H1 (cell line): ENCODE data around the gene MSI2. TPM values are rescaled to one million over a fixed set of nuclear protein-coding genes. Genes with fewer than 3 reads are reported as not detected.

Source experiments
- CTCF ChIA-PET: fragments of 300-600 bp; sonication (Branson Sonifier 250); formaldehyde crosslinking; loops from one replicate; lab custom pipeline; 2021; ENCODE audit not compliant: partially characterized antibody; lab: Charles Lee
- POLR2A ChIA-PET: fragments of 300-600 bp; sonication (Branson Sonifier 250); formaldehyde crosslinking; loops from one replicate; lab custom pipeline; 2021; ENCODE audit warnings: inconsistent platforms; ENCODE audit not compliant: partially characterized antibody; lab: Charles Lee
- DNase-seq, 2 experiments: peaks; one replicate each; pipeline versions ENCODE4 v3.0.0 to v3.0.0-alpha.2; 2010 to 2022; ENCODE audit warnings: low spot score in 2 of 2, low read depth in 1 of 2, mixed read lengths in 1 of 2
- FAIRE-seq: peaks from 2 replicates; lab custom pipeline; 2011; peaks lifted over from hg19 to GRCh38; lab: Jason Lieb, UNC
- H2AFZ ChIP-seq: 2 replicates; pipeline ENCODE4 v1.8.1; 2012; ENCODE audit warnings: low read length, inconsistent platforms
- H2AK5ac ChIP-seq: 2 replicates; pipeline ENCODE4 v1.6.1; 2013; ENCODE audit warnings: low read depth, low read length
- H2BK120ac ChIP-seq: replicated peaks from 2 replicates; pipeline ENCODE3; 2013; ENCODE audit warnings: low read depth, low read length, inconsistent platforms
- H2BK12ac ChIP-seq: 2 replicates; pipeline ENCODE4 v1.6.1; 2013; ENCODE audit warnings: low read depth, low read length
- H2BK15ac ChIP-seq: 2 replicates; pipeline ENCODE4 v1.6.1; 2013; ENCODE audit warnings: low read length
- H2BK20ac ChIP-seq: 2 replicates; pipeline ENCODE4 v1.6.1; 2013; ENCODE audit warnings: low read length
- H2BK5ac ChIP-seq: 2 replicates; pipeline ENCODE4 v1.6.1; 2013; ENCODE audit warnings: low read depth, low read length
- H3K14ac ChIP-seq: 2 replicates; pipeline ENCODE4 v1.6.1; 2013; ENCODE audit warnings: inconsistent platforms; ENCODE audit not compliant: insufficient read length
- H3K18ac ChIP-seq: 2 replicates; pipeline ENCODE4 v1.6.1; 2013; ENCODE audit warnings: low read length; ENCODE audit errors: extremely low read depth
- H3K23ac ChIP-seq: 2 replicates; pipeline ENCODE4 v1.6.1; 2013; ENCODE audit warnings: inconsistent platforms; ENCODE audit not compliant: insufficient read length
- H3K23me2 ChIP-seq: 2 replicates; pipeline ENCODE4 v1.6.1; 2013; ENCODE audit warnings: low read depth, low read length
- H3K27ac ChIP-seq: 2 replicates; pipeline ENCODE4 v1.6.1; 2011; ENCODE audit warnings: low read depth, low read length, inconsistent platforms
- H3K27me3 ChIP-seq, 4 experiments: replicated peaks in 1 of 4; 1 replicate in 1 of 4; 2 replicates in 3 of 4; pipeline versions ENCODE4 v1.6.1 to v1.8.1; 2011 to 2013; ENCODE audit warnings: low read length in 3 of 4, mild to moderate bottlenecking in 3 of 4, inconsistent platforms in 2 of 4, mixed read lengths in 2 of 4, moderate library complexity in 1 of 4; ENCODE audit not compliant: control insufficient read depth in 3 of 4, insufficient read depth in 3 of 4; ENCODE audit errors: extremely low read depth in 1 of 4
- H3K36me3 ChIP-seq, 4 experiments: 2 replicates each; pipeline versions ENCODE4 v1.6.1 to v1.8.1; 2011 to 2013; ENCODE audit warnings: mild to moderate bottlenecking in 4 of 4, low read length in 3 of 4, moderate library complexity in 2 of 4, control low read depth in 1 of 4, inconsistent platforms in 1 of 4; ENCODE audit not compliant: insufficient read depth in 4 of 4, control insufficient read depth in 2 of 4
- H3K4ac ChIP-seq: replicated peaks from 2 replicates; pipeline ENCODE3; 2013; ENCODE audit warnings: low read length, low read depth, mixed read lengths, inconsistent platforms; ENCODE audit not compliant: insufficient read length
- H3K4me1 ChIP-seq, 4 experiments: replicated peaks in 1 of 4; 1 replicate in 1 of 4; 2 replicates in 3 of 4; pipeline versions ENCODE4 v1.6.1 to v1.8.1; 2011 to 2013; ENCODE audit warnings: low read length in 3 of 4, inconsistent platforms in 2 of 4, mixed read lengths in 1 of 4; ENCODE audit not compliant: insufficient read depth in 4 of 4, control insufficient read depth in 3 of 4
- H3K4me2 ChIP-seq, 2 experiments: 2 replicates each; pipeline versions ENCODE4 v1.6.1 to v1.8.1; 2011 to 2013; ENCODE audit warnings: low read depth in 2 of 2, low read length in 2 of 2, control low read depth in 1 of 2, inconsistent platforms in 1 of 2, mild to moderate bottlenecking in 1 of 2; ENCODE audit not compliant: insufficient read depth in 1 of 2
- H3K4me3 ChIP-seq, 4 experiments: fragments of 200-600, 300-600 bp in 1 of 4; sonication (generic), shearing (Covaris generic), sonication (Bioruptor Twin) in 1 of 4; 2 replicates each; pipeline versions ENCODE4 v1.5.1 to v1.8.1; 2011 to 2016; ENCODE audit warnings: low read length in 4 of 4, low read depth in 3 of 4, control low read depth in 2 of 4, inconsistent platforms in 2 of 4, mild to moderate bottlenecking in 2 of 4, mixed read lengths in 1 of 4, moderate library complexity in 1 of 4; ENCODE audit not compliant: insufficient read depth in 2 of 4; ENCODE audit errors: extremely low read depth in 1 of 4
- H3K56ac ChIP-seq: replicated peaks from 2 replicates; pipeline ENCODE3; 2013; ENCODE audit warnings: low read depth, mild to moderate bottlenecking, mixed read lengths, low read length, inconsistent platforms; ENCODE audit not compliant: insufficient read length
- H3K79me1 ChIP-seq: 2 replicates; pipeline ENCODE4 v1.6.1; 2013; ENCODE audit warnings: low read depth, low read length, control low read depth
- H3K79me2 ChIP-seq, 2 experiments: 2 replicates each; pipeline versions ENCODE4 v1.6.1 to v1.8.1; 2012 to 2013; ENCODE audit warnings: low read length in 2 of 2, mild to moderate bottlenecking in 2 of 2, inconsistent platforms in 1 of 2; ENCODE audit not compliant: insufficient read depth in 2 of 2, control insufficient read depth in 1 of 2
- H3K9ac ChIP-seq, 4 experiments: replicated peaks in 1 of 4; 1 replicate in 1 of 4; 2 replicates in 3 of 4; pipeline versions ENCODE4 v1.6.1 to v1.8.1; 2011 to 2013; ENCODE audit warnings: low read depth in 3 of 4, low read length in 3 of 4, control low read depth in 2 of 4, mild to moderate bottlenecking in 2 of 4, moderate library complexity in 2 of 4, inconsistent platforms in 1 of 4; ENCODE audit errors: extremely low read depth in 1 of 4
- H3K9me3 ChIP-seq, 2 experiments: 2 replicates each; pipeline versions ENCODE4 v1.6.1 to v1.8.1; 2012 to 2013; ENCODE audit warnings: mild to moderate bottlenecking in 2 of 2, moderate library complexity in 2 of 2, control low read depth in 1 of 2, inconsistent platforms in 1 of 2, low read depth in 1 of 2, low read length in 1 of 2, mixed read lengths in 1 of 2; ENCODE audit not compliant: insufficient read depth in 2 of 2
- H4K20me1 ChIP-seq, 2 experiments: replicated peaks in 1 of 2; 2 replicates each; pipeline versions ENCODE3 to v1.8.1; 2011 to 2013; ENCODE audit warnings: inconsistent platforms in 2 of 2, low read length in 2 of 2, mild to moderate bottlenecking in 1 of 2; ENCODE audit not compliant: insufficient read depth in 2 of 2, control insufficient read depth in 1 of 2
- H4K5ac ChIP-seq: 2 replicates; pipeline ENCODE4 v1.6.1; 2013; ENCODE audit warnings: low read length, low read depth, mixed read lengths, inconsistent platforms; ENCODE audit not compliant: insufficient read length
- H4K8ac ChIP-seq: 2 replicates; pipeline ENCODE4 v1.8.0; 2013; ENCODE audit warnings: mild to moderate bottlenecking, moderate library complexity, low read length, inconsistent platforms; ENCODE audit not compliant: insufficient read depth; ENCODE audit errors: extremely low read depth
- H4K91ac ChIP-seq: replicated peaks from 2 replicates; pipeline ENCODE3; 2013; ENCODE audit warnings: low read length, mixed read lengths, inconsistent platforms; ENCODE audit not compliant: insufficient read length
- BACH1 ChIP-seq: IDR thresholded peaks from 2 replicates; pipeline ENCODE4 v1.6.1; 2012; ENCODE audit warnings: low read length, improper control_type of control experiment
- BCL11A ChIP-seq, 2 experiments: IDR thresholded peaks; one replicate each; pipeline ENCODE4 v1.6.1; 2011; ENCODE audit warnings: low read depth in 2 of 2, low read length in 2 of 2, mild to moderate bottlenecking in 2 of 2
- CREB1 ChIP-seq: IDR thresholded peaks from 2 replicates; pipeline ENCODE4 v1.6.1; 2012; ENCODE audit warnings: inconsistent platforms
- CTBP2 ChIP-seq: IDR thresholded peaks from 2 replicates; pipeline ENCODE4 v1.7.0; 2011; ENCODE audit warnings: borderline replicate concordance, mild to moderate bottlenecking, moderate library complexity, mixed read lengths, low read length; ENCODE audit not compliant: insufficient read depth, insufficient read length
- JUND ChIP-seq: IDR thresholded peaks from 2 replicates; pipeline ENCODE4 v1.6.1; 2011; ENCODE audit warnings: mild to moderate bottlenecking, improper control_type of control experiment, low read length
- KDM1A ChIP-seq: fragments of 200-600, 300-600 bp; sonication (generic); IDR thresholded peaks from 2 replicates; pipeline ENCODE4 v1.7.1; 2016; ENCODE audit warnings: mild to moderate bottlenecking, low read length, borderline replicate concordance
- KDM4A ChIP-seq: IDR thresholded peaks from one replicate; pipeline ENCODE4 v1.7.1; 2012; ENCODE audit warnings: low read depth, mild to moderate bottlenecking, moderate library complexity, low read length, inconsistent platforms; ENCODE audit not compliant: severe bottlenecking
- NANOG ChIP-seq: IDR thresholded peaks from 2 replicates; pipeline ENCODE4 v1.6.1; 2011; ENCODE audit warnings: low read length, low read depth, mild to moderate bottlenecking, inconsistent platforms; ENCODE audit not compliant: insufficient read depth, poor library complexity, severe bottlenecking
- RFX5 ChIP-seq: IDR thresholded peaks from 2 replicates; pipeline ENCODE4 v1.6.1; 2011; ENCODE audit warnings: low read depth, low read length, improper control_type of control experiment, borderline replicate concordance
- RXRA ChIP-seq: IDR thresholded peaks from 2 replicates; pipeline ENCODE4 v1.6.1; 2011; ENCODE audit warnings: low read depth, mild to moderate bottlenecking, low read length, moderate library complexity; ENCODE audit not compliant: insufficient read depth
- SUZ12 ChIP-seq: fragments of 200-600 bp; sonication (generic); IDR thresholded peaks from 2 replicates; pipeline ENCODE4 v1.6.1; 2012; ENCODE audit warnings: mild to moderate bottlenecking, inconsistent platforms, low read length, moderate library complexity, mixed read lengths
- ZNF274 ChIP-seq: IDR thresholded peaks from 2 replicates; pipeline ENCODE4 v1.7.0; 2012; ENCODE audit warnings: low read length, borderline replicate concordance; ENCODE audit errors: extremely low read depth
- WGBS, 2 experiments: shearing (Covaris generic) in 1 of 2; methylation state at CpG; one replicate each; pipeline versions ENCODE4 v1.1.6 to v1.1.7; 2013 to 2015; ENCODE audit warnings: low lambda C conversion rate in 2 of 2, mixed read lengths in 2 of 2, inconsistent platforms in 1 of 2, low coverage in 1 of 2, missing lambda C conversion rate in 1 of 2; ENCODE audit not compliant: insufficient replicate concordance in 2 of 2, insufficient coverage in 1 of 2, insufficient read length in 1 of 2; ENCODE audit errors: extremely low coverage in 1 of 2, missing lambda C conversion rate in 1 of 2; 5-methylcytosine and 5-hydroxymethylcytosine counted together
- polyA plus RNA-seq, 7 experiments: library from polyadenylated mRNA; depleted of rRNA in 3 of 7; stranded (reverse) in 5 of 7; unstranded in 2 of 7; fragments of >200 nt in 5 of 7; fragments of 200-250 nt in 2 of 7; gene quantifications; 1 replicate in 5 of 7; 2 replicates in 1 of 7; 4 replicates in 1 of 7; pipeline versions ENCODE4 v1.2.1 to v1.2.3, GENCODE V29; 2011 to 2013; ENCODE audit warnings: missing spikeins in 2 of 7, mixed read lengths in 2 of 7
- total RNA-seq: library from RNA; stranded (reverse); fragmentation: NEBNext Ultra II Directional; extraction: Animal tissue kit (Norgen Biotek cat#: 25700); gene quantifications from 2 replicates; pipeline ENCODE4 v1.2.1, GENCODE V29; 2021
- TF ChIP-seq, protein P1 (sequence below): IDR thresholded peaks from 2 replicates; pipeline ENCODE4 v1.6.1; 2011; ENCODE audit warnings: low read length, improper control_type of control experiment

Gene MSI2
- total and polyA plus RNA-seq, 2 of the 8 experiments (the other 6 are each of a cell fraction or from before 2014, with no cell fraction given): 36.7 to 80.6 TPM

DNA sequence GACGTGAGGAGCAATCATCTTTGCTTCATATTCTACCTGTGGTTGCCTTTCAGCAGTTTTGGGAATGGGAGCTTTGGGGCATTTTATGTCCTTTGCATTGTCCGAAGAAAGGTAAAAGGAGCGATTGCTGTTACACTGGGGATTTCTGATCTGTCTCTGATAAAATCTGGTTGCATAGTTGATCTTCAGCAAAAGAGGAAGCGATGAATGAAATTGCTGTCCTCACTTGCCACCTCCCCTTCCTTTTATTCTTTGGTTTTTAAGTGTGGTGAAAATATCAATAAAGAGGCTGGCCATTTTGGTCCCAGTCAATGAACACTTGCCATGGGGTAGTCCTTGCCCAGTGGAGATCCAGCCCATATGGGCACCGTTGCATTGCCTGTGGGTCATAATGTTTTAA, 236.8 kb downstream of the MSI2 start:
- no peak for DNase-seq
- Histone ChIP-seq H3K79me2 (peaks cover 0 to 4% of the 10 kb centered on the region in 2 experiments; a peak in 1 of 4 replicates), H3K9ac (no peak overlapping the region), H2AFZ (no peak overlapping the region), H3K14ac (no peak overlapping the region), H3K4me1 (no peaks in the 10 kb centered on the region; a peak in 2 of 7 replicates), H3K9me3 (no peaks in the 10 kb centered on the region), H3K4ac (no peak overlapping the region), H3K56ac (no peak overlapping the region), H3K23me2 (no peaks in the 10 kb centered on the region), H4K20me1 (peaks cover 0 to 2% of the 10 kb centered on the region in 2 experiments), H2BK120ac (no peak overlapping the region), H3K4me2 (no peak overlapping the region), H3K18ac (no peak overlapping the region), H4K5ac (no peak overlapping the region), H4K91ac (no peak overlapping the region), H3K4me3 (no peak overlapping the region), H3K36me3 (no peaks in the 10 kb centered on the region), H4K8ac (no peak overlapping the region), H3K27ac (no peak overlapping the region), H3K27me3 (no peaks in the 10 kb centered on the region), H2BK12ac (no peak overlapping the region), H2BK20ac (no peak overlapping the region), H2BK5ac (no peak overlapping the region), H3K23ac (no peak overlapping the region), H3K79me1 (peaks cover 3% of the 10 kb centered on the region; the same call in 1 of the 2 replicates), H2BK15ac (no peak overlapping the region), H2AK5ac (no peak overlapping the region)
- WGBS, 2 experiments: 87% methylated on average over 5 of the region's 5 CpGs; no CpG with 5 or more reads in 1 of the 2 experiments
- FAIRE-seq: no peak
- CTCF ChIA-PET: interaction anchor here (0.7 kb wide), 1 partner anchor 85 kb away, joined by 3 read pairs; no protein-coding TSS in a partner anchor
- POLR2A ChIA-PET: no interaction called here
- TF ChIP-seq, protein P1, sequence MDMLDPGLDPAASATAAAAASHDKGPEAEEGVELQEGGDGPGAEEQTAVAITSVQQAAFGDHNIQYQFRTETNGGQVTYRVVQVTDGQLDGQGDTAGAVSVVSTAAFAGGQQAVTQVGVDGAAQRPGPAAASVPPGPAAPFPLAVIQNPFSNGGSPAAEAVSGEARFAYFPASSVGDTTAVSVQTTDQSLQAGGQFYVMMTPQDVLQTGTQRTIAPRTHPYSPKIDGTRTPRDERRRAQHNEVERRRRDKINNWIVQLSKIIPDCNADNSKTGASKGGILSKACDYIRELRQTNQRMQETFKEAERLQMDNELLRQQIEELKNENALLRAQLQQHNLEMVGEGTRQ: no peak
- no peak for TF ChIP-seq RFX5
- no peak for TF ChIP-seq SUZ12
- no peak for TF ChIP-seq KDM4A
- TF ChIP-seq BCL11A (IDR thresholded peaks at IDR 0.05; ENCODE audit: low read depth in 2 of 2, low read length in 2 of 2): no peak
- no peak for TF ChIP-seq CREB1
- no peak for TF ChIP-seq KDM1A
- no peak for TF ChIP-seq RXRA
- TF ChIP-seq BACH1: no peak
- no peak for TF ChIP-seq NANOG
- TF ChIP-seq CTBP2: no peak
- no peak for TF ChIP-seq JUND
- no peak for TF ChIP-seq ZNF274
